ENCODE measurements around the gene BMF.

The BMF gene

DNA sequence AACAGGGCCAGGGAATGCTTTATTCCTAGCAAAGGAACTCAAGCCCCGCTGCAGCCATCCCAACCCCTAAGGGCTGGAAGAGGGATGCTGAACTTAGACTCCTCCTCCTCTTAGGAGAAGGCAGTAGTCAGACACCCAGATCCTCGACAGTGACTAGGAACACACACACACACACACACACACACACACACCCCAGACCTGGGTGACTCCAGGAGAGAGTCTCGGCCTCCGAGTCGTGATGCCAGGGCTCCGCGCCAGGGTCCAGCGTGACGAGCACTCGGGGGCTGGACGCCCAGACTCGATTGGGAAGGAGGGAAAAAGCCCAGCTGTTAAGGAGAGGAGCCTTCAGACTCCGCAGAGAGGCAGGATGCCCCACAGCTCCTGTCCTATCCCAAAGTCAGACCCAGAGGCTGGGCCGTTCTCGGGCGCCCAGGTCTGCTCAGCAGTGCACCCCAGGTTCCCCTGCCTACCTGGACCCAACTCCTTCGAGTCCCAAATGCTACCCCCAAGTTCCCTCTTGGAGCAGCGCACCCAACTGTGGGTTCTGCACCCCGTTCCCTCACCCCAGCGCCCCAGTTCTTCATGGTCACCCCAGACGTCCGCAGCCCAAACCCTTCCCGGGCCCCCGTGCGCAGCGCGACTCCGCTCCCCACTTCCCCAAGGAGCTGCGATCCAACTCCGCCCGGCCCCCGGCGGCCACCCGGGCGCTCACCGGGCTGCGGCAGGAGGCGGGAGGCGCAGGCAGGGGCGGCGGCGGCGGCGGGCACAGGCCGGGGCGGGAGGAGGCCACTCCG, 421 bp downstream of the BMF start:
- peak overlapping the region; percentile 86 for H3K27ac ChIP-seq
- no peak for TF ChIP-seq CTCF (conservative IDR thresholded peaks at IDR 0.05)

DNA sequence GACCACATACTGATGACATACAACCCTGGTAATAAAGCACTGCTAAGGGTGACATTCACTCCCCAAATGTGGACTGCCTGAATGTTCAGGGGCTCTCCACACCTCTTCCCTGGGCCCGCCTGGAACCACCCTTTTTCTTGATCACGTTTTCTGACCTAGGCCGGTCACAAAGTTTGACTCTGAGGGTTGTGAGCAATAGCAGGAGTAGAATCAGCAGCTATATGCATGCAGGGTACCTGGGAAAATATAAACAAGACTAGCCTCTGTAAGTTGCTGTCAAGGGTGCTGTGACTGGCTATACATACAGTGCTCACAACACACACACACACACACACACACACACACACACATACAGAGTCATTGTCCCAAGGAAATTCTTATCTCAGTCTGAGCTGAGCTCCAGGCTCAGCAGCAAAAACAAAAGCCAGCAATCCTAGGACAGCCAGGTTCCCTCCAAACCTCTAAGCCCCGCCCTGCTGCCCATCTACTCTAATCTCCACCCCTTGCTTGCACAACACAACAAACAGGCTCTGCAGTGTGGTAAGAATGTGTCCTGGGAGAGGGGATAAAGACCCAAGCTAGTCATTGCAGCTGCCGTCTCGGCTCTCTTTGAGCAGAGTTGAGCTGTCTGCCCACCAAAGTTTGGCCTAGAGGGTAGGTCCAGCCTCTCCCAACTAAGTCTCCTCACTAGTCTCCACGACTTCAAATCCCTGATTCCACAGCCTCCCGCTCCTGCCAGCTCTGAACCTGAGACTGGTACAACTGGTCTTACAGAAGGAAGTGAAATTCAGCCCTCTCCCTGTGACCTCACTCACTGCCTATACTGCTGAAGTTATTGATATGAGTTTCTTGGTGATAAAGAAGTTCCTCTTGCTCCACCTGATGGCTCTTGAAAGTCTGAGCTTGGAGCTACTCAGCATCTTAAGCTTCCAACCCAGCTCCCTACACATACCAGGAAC, 2.2 kb downstream of the BMF start:
- peak overlapping the region; percentile 86 for H3K27ac ChIP-seq
- TF ChIP-seq CTCF (conservative IDR thresholded peaks at IDR 0.05): peak; percentile 25

- H3K27ac ChIP-seq: peak overlapping the region; percentile 86
- TF ChIP-seq CTCF (conservative IDR thresholded peaks at IDR 0.05): no peak
Measured at GRCh38 chr15:40105517-40106202, 3.0 kb downstream of the BMF start.

- peak; percentile 56 for TF ChIP-seq CTCF (conservative IDR thresholded peaks at IDR 0.05)
- peak overlapping the region; percentile 86 for H3K27ac ChIP-seq
Measured at GRCh38 chr15:40104865-40105516, 3.7 kb downstream of the BMF start.

GRCh38 chr15:40104296-40104864, 4.3 kb downstream of the BMF start:
- H3K27ac ChIP-seq: peak overlapping the region; percentile 86
- no peak for TF ChIP-seq CTCF (conservative IDR thresholded peaks at IDR 0.05)

DNA sequence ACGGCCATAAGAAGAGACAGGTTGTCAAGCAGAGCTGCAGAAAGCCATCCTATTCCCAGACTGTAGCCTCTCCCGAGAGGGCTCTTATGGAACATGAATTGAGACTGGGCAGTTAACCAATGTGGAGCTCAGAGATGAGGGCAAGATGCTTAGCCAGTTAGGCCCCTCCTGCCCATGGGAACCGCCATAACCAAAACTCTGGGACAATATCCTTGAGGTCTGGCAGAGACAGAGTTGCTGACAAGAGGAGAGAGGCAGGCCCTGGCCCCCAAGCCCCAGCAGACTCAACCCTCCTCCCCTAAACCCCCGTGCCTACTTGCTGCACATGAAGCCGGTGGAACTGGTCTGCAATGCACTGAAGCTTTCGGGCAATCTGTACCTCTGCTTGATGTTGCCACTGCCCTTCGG, 4.8 kb downstream of the BMF start:
- TF ChIP-seq CTCF (conservative IDR thresholded peaks at IDR 0.05): no peak
- peak overlapping the region; percentile 86 for H3K27ac ChIP-seq
